Cardiac muscle cell (in vitro differentiated cells and primary cell): Measurements from ENCODE around the gene UTP11. TPM values are rescaled to one million over a fixed set of nuclear protein-coding genes. Genes with fewer than 3 reads are reported as not detected.

ENCODE experiments used
- DNase-seq, 2 donors: peaks; one replicate each; pipeline versions ENCODE4 v3.0.0 to v3.0.0-alpha.2; 2010 to 2017; ENCODE audit warnings: low read depth in 1 of 2, low spot score in 1 of 2
- H3K27ac ChIP-seq: fragments of 200-600 bp; sonication (generic); 2 replicates; pipeline ENCODE4 v1.5.1; 2016
- H3K27me3 ChIP-seq: fragments of 200-600 bp; sonication (generic); 2 replicates; pipeline ENCODE4 v1.6.0; 2016; ENCODE audit warnings: control low read depth
- H3K36me3 ChIP-seq: fragments of 200-600 bp; sonication (generic); 2 replicates; pipeline ENCODE4 v1.5.1; 2016; ENCODE audit warnings: control low read depth
- H3K4me1 ChIP-seq: fragments of 200-600 bp; sonication (generic); 2 replicates; pipeline ENCODE4 v1.8.1; 2017; ENCODE audit warnings: low read depth, mild to moderate bottlenecking, mixed run types
- H3K4me3 ChIP-seq: fragments of 200-600 bp; sonication (generic); 2 replicates; pipeline ENCODE4 v1.5.1; 2016; ENCODE audit warnings: mild to moderate bottlenecking
- H3K9me3 ChIP-seq: fragments of 200-600 bp; sonication (generic); 2 replicates; pipeline ENCODE4 v1.5.1; 2017; ENCODE audit warnings: low read depth, mild to moderate bottlenecking, control low read depth
- CTCF ChIP-seq: IDR thresholded peaks from 2 replicates; pipeline ENCODE4 v1.5.1; 2012; ENCODE audit warnings: low read depth, mild to moderate bottlenecking, low read length
- polyA plus RNA-seq: library from polyadenylated mRNA; unstranded; fragments of >200 nt; fragmentation: Nextera tagmentation; extraction: Ambion mirVana; gene quantifications from 2 replicates; pipeline ENCODE4 v1.2.1, GENCODE V29; 2016
- total RNA-seq: library from RNA; depleted of rRNA; stranded (reverse); fragments of >200 nt; gene quantifications from 2 replicates; pipeline ENCODE4 v1.2.3, GENCODE V29; 2016

UTP11 gene
- total and polyA plus RNA-seq, 2 experiments from 2014 or later: 57.0 to 57.7 TPM

DNA sequence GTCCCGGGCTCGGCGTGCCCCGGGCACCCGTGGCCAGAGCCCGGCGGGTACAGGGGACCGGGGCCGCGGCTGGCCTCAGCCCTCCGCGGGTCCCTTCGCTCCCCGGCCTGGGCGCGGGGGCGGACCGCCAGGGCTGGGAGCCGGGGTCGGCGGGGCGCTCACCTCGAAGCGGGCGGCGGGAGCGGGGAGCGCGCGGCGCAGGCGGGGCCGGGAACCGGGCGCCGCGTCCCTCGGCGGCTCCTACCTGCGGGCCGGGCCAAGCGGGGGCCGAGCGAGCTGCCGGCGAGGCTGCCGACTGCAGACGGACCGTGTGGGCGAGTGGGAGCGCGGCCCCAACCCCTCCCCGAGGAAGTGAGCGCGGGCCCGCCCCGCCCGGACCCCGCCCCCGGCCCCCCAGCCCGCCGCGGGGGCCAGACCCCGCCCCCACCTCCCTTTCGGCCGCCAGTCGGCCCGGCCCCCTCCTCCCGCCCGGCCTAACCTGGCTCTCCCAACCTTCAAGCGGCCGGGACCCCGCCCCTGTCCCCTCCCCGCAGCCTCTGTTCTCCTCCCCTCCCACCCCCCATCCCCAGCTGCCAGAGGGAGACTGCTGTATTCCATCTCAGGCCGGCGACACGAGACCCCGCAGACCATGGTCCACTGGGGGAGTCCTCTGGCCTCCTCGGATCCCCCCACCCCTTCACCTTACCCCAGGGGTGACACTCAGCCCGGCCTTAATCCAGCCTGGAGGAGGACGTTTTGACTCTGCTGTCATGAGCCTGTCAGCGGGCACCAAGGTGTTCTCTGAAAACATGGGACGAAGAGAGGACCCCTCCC is 7.1 kb upstream of the UTP11 start, which contains the start of gene FHL3:
Gene FHL3, minus strand, starts transcription at position 320 of the 813 bp plus-strand sequence. CDS start 6,102 bp downstream, outside the sequence.
- peak within 1 kb of the TSS; percentile 88 for H3K4me3 ChIP-seq
- H3K36me3 ChIP-seq: no peaks in the 10 kb centered on the region
- H3K9me3 ChIP-seq: no peaks in the 10 kb centered on the region
- peak within 1 kb of the TSS; percentile 84 for H3K27ac ChIP-seq
- H3K4me1 ChIP-seq: peaks cover 39% of the 10 kb centered on the region
- peak; percentile 82 to 90 for DNase-seq
- no peak for TF ChIP-seq CTCF
- no peaks in the 10 kb centered on the region for H3K27me3 ChIP-seq

- Histone ChIP-seq H3K4me3 (peak overlapping the region; percentile 88), H3K27ac (peak overlapping the region; percentile 84), H3K36me3 (no peaks in the 10 kb centered on the region), H3K27me3 (no peaks in the 10 kb centered on the region), H3K9me3 (no peaks in the 10 kb centered on the region), H3K4me1 (peaks cover 36% of the 10 kb centered on the region)
- DNase-seq: peak in 1 of 2 donors; percentile 78
- TF ChIP-seq CTCF: no peak
Measured at GRCh38 chr1:38006008-38006828, 6.3 kb upstream of the UTP11 start.

DNA sequence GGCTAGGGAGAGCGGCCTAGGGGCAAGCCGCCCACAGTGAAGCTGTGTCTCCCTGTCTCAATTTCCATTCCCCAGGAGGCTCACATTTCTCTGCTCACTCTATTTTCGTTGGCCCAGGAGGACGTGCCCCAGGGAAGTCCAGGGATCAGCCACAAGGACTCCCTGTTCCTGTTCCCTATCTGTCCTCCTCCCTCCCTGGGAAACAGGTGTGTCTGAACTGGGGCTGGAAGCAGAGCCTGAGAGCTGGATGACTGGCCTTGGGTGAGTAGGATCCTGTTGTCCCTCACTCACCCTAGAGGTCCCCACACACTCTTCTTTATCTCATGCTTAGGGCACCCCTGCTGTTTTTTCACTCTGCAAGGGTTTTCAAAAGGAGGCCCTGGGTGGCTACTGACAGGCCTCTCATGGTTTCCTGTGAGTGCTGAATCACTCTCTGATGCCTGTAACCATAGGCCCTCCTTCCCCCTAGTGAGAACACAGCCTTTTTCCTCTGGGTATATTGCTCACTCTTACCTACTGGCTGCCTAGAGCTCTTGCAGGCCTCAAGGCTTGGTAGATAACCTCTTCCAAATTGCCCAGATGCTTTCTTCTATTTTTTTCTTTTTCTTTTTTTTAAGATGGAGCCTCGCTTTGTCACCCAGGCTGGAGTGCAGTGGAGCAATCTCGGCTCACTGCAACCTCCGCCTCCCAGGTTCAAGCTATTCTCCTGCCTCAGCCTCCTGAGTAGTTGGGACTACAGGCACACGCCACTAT is 3.3 kb upstream of the UTP11 start:
- Histone ChIP-seq H3K9me3 (no peaks in the 10 kb centered on the region), H3K4me1 (peaks cover 30% of the 10 kb centered on the region), H3K36me3 (no peaks in the 10 kb centered on the region), H3K4me3 (no peak overlapping the region), H3K27me3 (no peaks in the 10 kb centered on the region), H3K27ac (peak overlapping the region; percentile 88)
- TF ChIP-seq CTCF: no peak
- peak; percentile 36 to 81 for DNase-seq

GRCh38 chr1:38009841-38010180 is 2.7 kb upstream of the UTP11 start:
- Histone ChIP-seq H3K4me3 (no peak overlapping the region), H3K36me3 (no peaks in the 10 kb centered on the region), H3K4me1 (peaks cover 27% of the 10 kb centered on the region), H3K9me3 (no peaks in the 10 kb centered on the region), H3K27ac (peak overlapping the region; percentile 88), H3K27me3 (no peaks in the 10 kb centered on the region)
- TF ChIP-seq CTCF: no peak
- DNase-seq: no peak

GRCh38 chr1:38013227-38013622 is 691 bp downstream of the UTP11 start:
- no peaks in the 10 kb centered on the region for H3K9me3 ChIP-seq
- no peak for TF ChIP-seq CTCF
- H3K36me3 ChIP-seq: peaks cover 18% of the 10 kb centered on the region
- DNase-seq: no peak
- H3K27ac ChIP-seq: peak overlapping the region; percentile 98
- peak overlapping the region; percentile 73 for H3K4me3 ChIP-seq
- peaks cover 16% of the 10 kb centered on the region for H3K4me1 ChIP-seq
- no peaks in the 10 kb centered on the region for H3K27me3 ChIP-seq
